ENCODE measurements around the gene SLC25A21.

GRCh38 chr14:36718216-36718615 lies 454.2 kb downstream of the SLC25A21 start:
- TF ChIP-seq, protein P1, sequence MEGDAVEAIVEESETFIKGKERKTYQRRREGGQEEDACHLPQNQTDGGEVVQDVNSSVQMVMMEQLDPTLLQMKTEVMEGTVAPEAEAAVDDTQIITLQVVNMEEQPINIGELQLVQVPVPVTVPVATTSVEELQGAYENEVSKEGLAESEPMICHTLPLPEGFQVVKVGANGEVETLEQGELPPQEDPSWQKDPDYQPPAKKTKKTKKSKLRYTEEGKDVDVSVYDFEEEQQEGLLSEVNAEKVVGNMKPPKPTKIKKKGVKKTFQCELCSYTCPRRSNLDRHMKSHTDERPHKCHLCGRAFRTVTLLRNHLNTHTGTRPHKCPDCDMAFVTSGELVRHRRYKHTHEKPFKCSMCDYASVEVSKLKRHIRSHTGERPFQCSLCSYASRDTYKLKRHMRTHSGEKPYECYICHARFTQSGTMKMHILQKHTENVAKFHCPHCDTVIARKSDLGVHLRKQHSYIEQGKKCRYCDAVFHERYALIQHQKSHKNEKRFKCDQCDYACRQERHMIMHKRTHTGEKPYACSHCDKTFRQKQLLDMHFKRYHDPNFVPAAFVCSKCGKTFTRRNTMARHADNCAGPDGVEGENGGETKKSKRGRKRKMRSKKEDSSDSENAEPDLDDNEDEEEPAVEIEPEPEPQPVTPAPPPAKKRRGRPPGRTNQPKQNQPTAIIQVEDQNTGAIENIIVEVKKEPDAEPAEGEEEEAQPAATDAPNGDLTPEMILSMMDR (IDR thresholded peaks at IDR 0.05), result no peak
- TF ChIP-seq POLR2A (IDR thresholded peaks at IDR 0.05), result no peak

Data from ovary (tissue), 3 donors.